Heart left ventricle (tissue), 16 donors: ENCODE measurements around the gene APLN. TPM values are rescaled to one million over a fixed set of nuclear protein-coding genes. Genes with fewer than 3 reads are reported as not detected.

Experiments used
- ATAC-seq, 4 donors: fragments of 200-7000 bp; cut with Tn5 transposase; one replicate each; pipeline ENCODE4 v1.9.1; 2020 to 2022; ENCODE audit warnings: moderate library complexity in 4 of 4, mild to moderate bottlenecking in 3 of 4, moderate number of reproducible peaks in 1 of 4
- DNase-seq, 5 donors: peaks; one replicate each; pipeline ENCODE4 v3.0.0-alpha.2; 2020
- H3K27ac ChIP-seq, 12 donors: fragments of 200-600 bp; sonication (generic) in 4 of 12; one replicate each; pipeline versions ENCODE4 v1.5.0 to v1.8.0; 2016 to 2022; ENCODE audit warnings: mild to moderate bottlenecking in 2 of 12
- H3K27me3 ChIP-seq, 9 donors: fragments of 200-600 bp; sonication (generic) in 2 of 9; one replicate each; pipeline versions ENCODE4 v1.5.1 to v1.8.0; 2016 to 2022; ENCODE audit warnings: mild to moderate bottlenecking in 3 of 9
- H3K36me3 ChIP-seq, 9 donors: fragments of 200-600 bp; sonication (generic) in 2 of 9; one replicate each; pipeline versions ENCODE4 v1.5.0 to v1.8.0; 2018 to 2022; ENCODE audit warnings: mild to moderate bottlenecking in 2 of 9
- H3K4me1 ChIP-seq, 12 donors: fragments of 200-600 bp; sonication (generic) in 4 of 12; one replicate each; pipeline versions ENCODE4 v1.5.0 to v1.8.0; 2016 to 2022; ENCODE audit warnings: mild to moderate bottlenecking in 3 of 12
- H3K4me3 ChIP-seq, 12 donors: fragments of 200-600 bp; sonication (generic) in 4 of 12; one replicate each; pipeline versions ENCODE4 v1.5.0 to v1.8.0; 2017 to 2022; ENCODE audit warnings: mild to moderate bottlenecking in 9 of 12, moderate library complexity in 4 of 12
- H3K9me3 ChIP-seq, 12 donors: fragments of 200-600 bp; sonication (generic) in 4 of 12; one replicate each; pipeline versions ENCODE4 v1.5.0 to v1.8.0; 2016 to 2022; ENCODE audit warnings: mild to moderate bottlenecking in 1 of 12
- POLR2A ChIP-seq, 2 donors: fragments of 450-650 bp; IDR thresholded peaks; one replicate each; pipeline ENCODE4 v1.6.1; 2017; ENCODE audit warnings: antibody characterized with exemption in 2 of 2, mild to moderate bottlenecking in 2 of 2, moderate library complexity in 2 of 2
- WGBS, 4 donors: extraction: QIAGEN DNeasy Blood & Tissue Kit in 2 of 4; methylation state at CpG; one replicate each; pipeline versions ENCODE4 v1.1.5 to v1.1.7; 2013 to 2018; 5-methylcytosine and 5-hydroxymethylcytosine counted together
- intact Hi-C, 10 donors: fragments of 100-400 bp; cut with DNase I; formaldehyde crosslinking; loops; one replicate each; pipeline versions ENCODE4 v1.11.1 to v1.14.2; 2022
- polyA plus RNA-seq, 2 donors: library from polyadenylated mRNA; stranded (reverse); fragments of 200-250 nt; gene quantifications; one replicate each; pipeline ENCODE4 v1.2.3, GENCODE V29; 2013
- total RNA-seq, 9 donors: library from RNA; depleted of rRNA in 2 of 9; stranded (reverse); fragments of >200 nt in 2 of 9; fragmentation: NEBNext Ultra II Directional in 3 of 9; extraction: Animal tissue kit (Norgen Biotek cat#: 25700) in 3 of 9; gene quantifications; one replicate each; pipeline versions ENCODE4 v1.1.0 to v1.2.4, GENCODE V29; 2016 to 2023
- TF ChIP-seq, protein P1 (sequence below), 12 donors: fragments of 200-600 bp; sonication (generic) in 4 of 12; IDR thresholded peaks; one replicate each; pipeline versions ENCODE4 v1.5.0 to v1.8.0; 2018 to 2022; ENCODE audit warnings: antibody characterized with exemption in 12 of 12, mild to moderate bottlenecking in 5 of 12
- donor health status: ischemic (EF 13 %, LVEDD 7.1; RV severe dilation, severe dysfunction).
- donor health status: healthy with polysubstance abuse.
- donor health status: DM: no; HTN: yes; CAD: no.
- donor health status: DM: no; HTN: no; CAD: no.
- donor health status: ischemic (EF 25% LVEDD 6.9; RV normal size, moderate dysfunction).
- donor health status: ischemic (EF 25% LVEDD 5.7; RV mildly dilated, moderate dysfunction).
- donor health status: healthy.
- donor health status: DM: yes; HTN: yes; CAD: no.
- donor health status: ischemic (EF 35%, LVEDD 5.7; RV mildly dilated, moderate dysfunction).
- donor health status: nonischemic (EF 11% LVEDD 7.7; RV severe dilation, severe dysfunction).
- donor health status: DM: yes; HTN: yes; CAD: no.
- donor health status: PGD.
- donor health status: ischemic (EF 29% LVEDD 5.4; RV normal size, mild dysfunction).
- donor health status: nonischemic (EF 23%, LVEDD 6.1; RV moderate dilation, normal function).

Gene APLN
- total and polyA plus RNA-seq, 11 donors = 3.6 to 19.9 (median 10.4) TPM

DNA sequence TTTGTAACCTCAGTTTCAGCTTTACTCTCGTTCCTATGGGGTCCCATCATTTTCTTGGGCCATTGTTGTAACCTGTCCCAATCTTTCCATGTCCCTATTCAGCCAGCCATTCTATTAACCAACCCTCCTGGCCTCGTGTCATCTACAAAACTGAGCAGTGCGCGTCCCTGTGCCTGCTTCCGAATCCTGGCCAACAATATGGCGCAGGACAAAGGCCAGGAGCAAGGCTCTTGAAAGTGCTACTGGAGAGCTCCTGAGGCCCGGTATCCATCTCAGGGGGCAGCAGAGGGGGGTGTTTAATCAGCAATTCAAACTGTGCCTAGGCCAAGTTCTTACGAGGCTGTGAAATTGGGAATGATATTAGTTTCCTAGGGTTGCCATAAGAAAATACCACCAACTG, 41.2 kb upstream of the APLN start:
- ATAC-seq = no peak
- no peaks in the 10 kb centered on the region for H3K36me3 ChIP-seq
- no peak overlapping the region for H3K4me3 ChIP-seq
- 86 to 97% (median 92%) methylated on average over 8 of the region's 8 CpGs for WGBS, 4 donors
- no peak overlapping the region for H3K27ac ChIP-seq
- H3K9me3 ChIP-seq = no peaks in the 10 kb centered on the region
- TF ChIP-seq POLR2A (IDR thresholded peaks at IDR 0.05) = no peak
- TF ChIP-seq, protein P1, sequence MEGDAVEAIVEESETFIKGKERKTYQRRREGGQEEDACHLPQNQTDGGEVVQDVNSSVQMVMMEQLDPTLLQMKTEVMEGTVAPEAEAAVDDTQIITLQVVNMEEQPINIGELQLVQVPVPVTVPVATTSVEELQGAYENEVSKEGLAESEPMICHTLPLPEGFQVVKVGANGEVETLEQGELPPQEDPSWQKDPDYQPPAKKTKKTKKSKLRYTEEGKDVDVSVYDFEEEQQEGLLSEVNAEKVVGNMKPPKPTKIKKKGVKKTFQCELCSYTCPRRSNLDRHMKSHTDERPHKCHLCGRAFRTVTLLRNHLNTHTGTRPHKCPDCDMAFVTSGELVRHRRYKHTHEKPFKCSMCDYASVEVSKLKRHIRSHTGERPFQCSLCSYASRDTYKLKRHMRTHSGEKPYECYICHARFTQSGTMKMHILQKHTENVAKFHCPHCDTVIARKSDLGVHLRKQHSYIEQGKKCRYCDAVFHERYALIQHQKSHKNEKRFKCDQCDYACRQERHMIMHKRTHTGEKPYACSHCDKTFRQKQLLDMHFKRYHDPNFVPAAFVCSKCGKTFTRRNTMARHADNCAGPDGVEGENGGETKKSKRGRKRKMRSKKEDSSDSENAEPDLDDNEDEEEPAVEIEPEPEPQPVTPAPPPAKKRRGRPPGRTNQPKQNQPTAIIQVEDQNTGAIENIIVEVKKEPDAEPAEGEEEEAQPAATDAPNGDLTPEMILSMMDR (IDR thresholded peaks at IDR 0.05) = no peak
- intact Hi-C loops = no loop called here
- H3K4me1 ChIP-seq = peaks cover 0 to 3% (median 0%) of the 10 kb centered on the region in 12 donors
- no peaks in the 10 kb centered on the region for H3K27me3 ChIP-seq
- DNase-seq = no peak

- 69 to 88% (median 78%) methylated on average over 6 of the region's 6 CpGs for WGBS, 4 donors
Observed at GRCh38 chrX:129695535-129695934, 40.8 kb upstream of the APLN start.

GRCh38 chrX:129694805-129695204, 40.0 kb upstream of the APLN start:
- ATAC-seq (no peak), DNase-seq (no peak)
- H3K36me3 ChIP-seq = no peaks in the 10 kb centered on the region
- H3K27ac ChIP-seq = no peak overlapping the region
- TF ChIP-seq POLR2A (IDR thresholded peaks at IDR 0.05) = no peak
- TF ChIP-seq, protein P1 (IDR thresholded peaks at IDR 0.05) = no peak
- H3K27me3 ChIP-seq = no peaks in the 10 kb centered on the region
- H3K4me1 ChIP-seq = peaks cover 0 to 4% (median 0%) of the 10 kb centered on the region in 12 donors
- H3K9me3 ChIP-seq = no peaks in the 10 kb centered on the region
- H3K4me3 ChIP-seq = no peak overlapping the region
- WGBS, 4 donors = 74 to 98% (median 88%) methylated on average over 4 to 5 of the region's 5 CpGs
- intact Hi-C loops = no loop called here

More at GRCh38 chrX:129695535-129695934, 40.8 kb upstream of the APLN start:
- intact Hi-C loops = no loop called here
- no peaks in the 10 kb centered on the region for H3K9me3 ChIP-seq
- H3K27ac ChIP-seq = no peak overlapping the region
- no peaks in the 10 kb centered on the region for H3K27me3 ChIP-seq
- no peaks in the 10 kb centered on the region for H3K36me3 ChIP-seq
- H3K4me1 ChIP-seq = no peaks in the 10 kb centered on the region
- H3K4me3 ChIP-seq = no peak overlapping the region
- DNase-seq (no peak), ATAC-seq (no peak)
- no peak for TF ChIP-seq POLR2A (IDR thresholded peaks at IDR 0.05)
- TF ChIP-seq, protein P1 (IDR thresholded peaks at IDR 0.05) = no peak

- TF ChIP-seq, protein P1 (IDR thresholded peaks at IDR 0.05) = no peak
- TF ChIP-seq POLR2A (IDR thresholded peaks at IDR 0.05) = no peak
- WGBS, 4 donors = 75 to 93% (median 90%) methylated on average over 3 of the region's 3 CpGs
Observed at GRCh38 chrX:129693354-129693753, 38.6 kb upstream of the APLN start.

More at GRCh38 chrX:129693354-129693753, 38.6 kb upstream of the APLN start:
- Histone ChIP-seq H3K4me3 (no peak overlapping the region), H3K36me3 (no peaks in the 10 kb centered on the region), H3K27me3 (no peaks in the 10 kb centered on the region), H3K27ac (no peak overlapping the region), H3K4me1 (peaks cover 0 to 4% (median 0%) of the 10 kb centered on the region in 12 donors), H3K9me3 (no peaks in the 10 kb centered on the region)
- intact Hi-C loops = no loop called here
- ATAC-seq = no peak
- DNase-seq = no peak
